CD4-positive, CD25-positive, alpha-beta regulatory T cell (primary cell): ENCODE measurements around the gene LRAT. TPM values are rescaled to one million over a fixed set of nuclear protein-coding genes. Genes with fewer than 3 reads are reported as not detected.

Source experiments
- ATAC-seq, 2 donors: fragments of 150-1000 bp; cut with Tn5 transposase; one replicate each; pipeline ENCODE4 v1.10.0; 2021; ENCODE audit warnings: low read depth in 2 of 2, moderate number of reproducible peaks in 2 of 2, moderate library complexity in 1 of 2
- DNase-seq, 3 donors: peaks; one replicate each; pipeline versions ENCODE4 v3.0.0 to v3.0.0-alpha.2; 2012 to 2022; ENCODE audit warnings: mixed read lengths in 1 of 3
- H3K27ac ChIP-seq: one replicate; pipeline ENCODE4 v1.7.0; 2013; ENCODE audit warnings: mild to moderate bottlenecking, low read length; ENCODE audit not compliant: insufficient read depth, poor library complexity, severe bottlenecking
- H3K27me3 ChIP-seq: one replicate; pipeline ENCODE4 v1.7.0; 2013; ENCODE audit warnings: low read length; ENCODE audit not compliant: control insufficient read depth, insufficient read depth
- H3K36me3 ChIP-seq: one replicate; pipeline ENCODE4 v1.7.0; 2013; ENCODE audit warnings: mild to moderate bottlenecking, low read length, moderate library complexity; ENCODE audit not compliant: control insufficient read depth, insufficient read depth
- H3K4me1 ChIP-seq: 2 replicates; pipeline ENCODE4 v1.7.0; 2013; ENCODE audit warnings: mild to moderate bottlenecking, low read length; ENCODE audit not compliant: insufficient read depth, control insufficient read depth, poor library complexity, severe bottlenecking
- H3K4me3 ChIP-seq: one replicate; pipeline ENCODE4 v1.7.0; 2013; ENCODE audit warnings: low read depth, mild to moderate bottlenecking, low read length, moderate library complexity
- H3K9me3 ChIP-seq, 2 experiments: 1 replicate in 1 of 2; 2 replicates in 1 of 2; pipeline ENCODE4 v1.7.0; 2013; ENCODE audit warnings: low read length in 2 of 2, mild to moderate bottlenecking in 1 of 2, moderate library complexity in 1 of 2; ENCODE audit not compliant: control insufficient read depth in 2 of 2
- H3K27ac Mint-ChIP-seq, 3 donors: one replicate each; pipeline ENCODE4 v1.8.0; 2020 to 2022; ENCODE audit warnings: mild to moderate bottlenecking in 3 of 3, mixed read lengths in 3 of 3, moderate library complexity in 2 of 3
- H3K27me3 Mint-ChIP-seq: one replicate; pipeline ENCODE4 v1.8.0; 2022; ENCODE audit warnings: mild to moderate bottlenecking, mixed read lengths
- H3K36me3 Mint-ChIP-seq: one replicate; pipeline ENCODE4 v1.8.0; 2020; ENCODE audit warnings: mixed read lengths
- H3K4me1 Mint-ChIP-seq, 4 donors: one replicate each; pipeline ENCODE4 v1.8.0; 2020 to 2022; ENCODE audit warnings: mixed read lengths in 4 of 4, mild to moderate bottlenecking in 1 of 4
- H3K4me3 Mint-ChIP-seq, 4 donors: one replicate each; pipeline ENCODE4 v1.8.0; 2020 to 2022; ENCODE audit warnings: mild to moderate bottlenecking in 4 of 4, mixed read lengths in 4 of 4, moderate library complexity in 3 of 4
- H3K9me3 Mint-ChIP-seq, 7 donors: one replicate each; pipeline ENCODE4 v1.8.0; 2020 to 2022; ENCODE audit warnings: mixed read lengths in 7 of 7, mild to moderate bottlenecking in 3 of 7, moderate library complexity in 2 of 7
- polyA plus RNA-seq, 4 donors: library from polyadenylated mRNA; unstranded; fragments of 300-500 nt; fragmentation: Illumina TruSeq; gene quantifications; one replicate each; pipeline ENCODE4 v1.2.3, GENCODE V29; 2021
- total RNA-seq: library from RNA; stranded (reverse); gene quantifications from one replicate; pipeline ENCODE4 v1.2.3, GENCODE V29; 2022

The LRAT gene
- total RNA-seq, result not detected
- polyA plus RNA-seq, result not detected

DNA sequence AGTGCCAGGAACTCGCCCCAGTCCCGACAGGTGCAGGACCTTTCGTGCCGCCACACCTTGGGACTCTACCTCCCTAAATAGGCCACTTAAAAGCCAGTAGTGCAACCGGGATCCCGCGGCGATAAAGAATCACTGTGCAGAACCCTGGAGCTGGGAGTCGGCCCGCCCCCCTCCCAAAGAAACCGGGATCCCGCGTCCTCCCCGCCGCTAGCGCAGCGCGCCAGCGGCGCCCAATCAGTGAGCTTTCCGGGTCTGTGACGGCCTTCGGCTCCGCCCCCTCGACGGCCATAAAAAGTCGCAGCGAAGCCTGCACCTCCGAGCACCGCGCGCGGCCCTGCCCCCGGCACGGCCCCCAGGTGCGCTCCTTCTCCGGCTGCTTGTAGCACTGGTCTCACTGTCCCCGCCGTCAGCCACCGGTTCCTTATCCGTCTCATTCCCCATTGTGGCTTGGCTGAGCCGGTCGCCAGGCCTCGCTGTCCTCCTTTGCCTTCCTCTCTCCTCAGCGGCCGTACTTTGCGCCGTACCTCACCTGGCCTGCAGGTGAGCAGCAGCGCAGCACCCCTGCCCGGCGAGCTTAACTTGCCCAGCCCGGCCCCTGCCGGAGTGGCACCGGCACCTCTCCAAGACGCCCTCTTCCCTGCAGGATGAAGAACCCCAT lies at the start of gene LRAT:
LRAT (plus strand) TSS at position 318 of the 658 bp plus-strand sequence; CDS start at position 645, 327 bp downstream.
- Mint-ChIP-seq H3K4me1 (peaks cover 0 to 22% (median 4%) of the 10 kb centered on the region in 4 donors), H3K27ac (no peak within 1 kb of the TSS), H3K4me3 (peak within 1 kb of the TSS; percentile 54 to 90 (median 86)), H3K9me3 (peaks cover 0 to 12% (median 0%) of the 10 kb centered on the region in 7 donors), H3K36me3 (no peaks in the 10 kb centered on the region), H3K27me3 (peaks cover 65% of the 10 kb centered on the region)
- H3K27ac ChIP-seq, result no peak within 1 kb of the TSS
- H3K4me1 ChIP-seq, result peaks cover 9% of the 10 kb centered on the region
- ATAC-seq (no peak), DNase-seq (peak; percentile 3 to 43 (median 10))
- H3K9me3 ChIP-seq, result no peaks in the 10 kb centered on the region
- H3K27me3 ChIP-seq, result peaks cover 17% of the 10 kb centered on the region
- no peaks in the 10 kb centered on the region for H3K36me3 ChIP-seq
- H3K4me3 ChIP-seq, result peak within 1 kb of the TSS; percentile 37

- Histone ChIP-seq H3K36me3 (no peaks in the 10 kb centered on the region), H3K27me3 (no peaks in the 10 kb centered on the region), H3K4me1 (no peaks in the 10 kb centered on the region), H3K27ac (no peak overlapping the region), H3K9me3 (no peaks in the 10 kb centered on the region), H3K4me3 (no peak overlapping the region)
- no peak overlapping the region for H3K27ac Mint-ChIP-seq
- peaks cover 0 to 3% (median 0%) of the 10 kb centered on the region in 7 donors for H3K9me3 Mint-ChIP-seq
- no peak for ATAC-seq
- no peaks in the 10 kb centered on the region for H3K4me1 Mint-ChIP-seq
- peaks cover 4% of the 10 kb centered on the region for H3K27me3 Mint-ChIP-seq
- no peak for DNase-seq
- no peak overlapping the region for H3K4me3 Mint-ChIP-seq
- H3K36me3 Mint-ChIP-seq, result no peaks in the 10 kb centered on the region
These were observed 35.9 kb upstream of the LRAT start for GRCh38 chr4:154707877-154708276.

GRCh38 chr4:154709550-154709949 lies 34.2 kb upstream of the LRAT start:
- H3K27me3 Mint-ChIP-seq, result peaks cover 4% of the 10 kb centered on the region
- no peaks in the 10 kb centered on the region for H3K9me3 Mint-ChIP-seq
- Histone ChIP-seq H3K36me3 (no peaks in the 10 kb centered on the region), H3K9me3 (no peaks in the 10 kb centered on the region), H3K4me1 (no peaks in the 10 kb centered on the region), H3K27ac (no peak overlapping the region), H3K27me3 (no peaks in the 10 kb centered on the region), H3K4me3 (no peak overlapping the region)
- no peaks in the 10 kb centered on the region for H3K4me1 Mint-ChIP-seq
- no peak overlapping the region for H3K27ac Mint-ChIP-seq
- no peak overlapping the region for H3K4me3 Mint-ChIP-seq
- ATAC-seq (no peak), DNase-seq (no peak)
- H3K36me3 Mint-ChIP-seq, result no peaks in the 10 kb centered on the region

GRCh38 chr4:154711522-154711921 lies 32.3 kb upstream of the LRAT start:
- H3K36me3 Mint-ChIP-seq, result no peaks in the 10 kb centered on the region
- Histone ChIP-seq H3K27ac (no peak overlapping the region), H3K9me3 (no peaks in the 10 kb centered on the region), H3K27me3 (no peaks in the 10 kb centered on the region), H3K4me3 (no peak overlapping the region), H3K4me1 (no peaks in the 10 kb centered on the region), H3K36me3 (no peaks in the 10 kb centered on the region)
- H3K27ac Mint-ChIP-seq, result no peak overlapping the region
- peaks cover 4% of the 10 kb centered on the region for H3K27me3 Mint-ChIP-seq
- ATAC-seq (no peak), DNase-seq (no peak)
- H3K4me1 Mint-ChIP-seq, result no peaks in the 10 kb centered on the region
- no peak overlapping the region for H3K4me3 Mint-ChIP-seq
- no peaks in the 10 kb centered on the region for H3K9me3 Mint-ChIP-seq

GRCh38 chr4:154714339-154715040 lies 29.3 kb upstream of the LRAT start:
- Histone ChIP-seq H3K9me3 (no peaks in the 10 kb centered on the region), H3K27ac (no peak overlapping the region), H3K4me3 (no peak overlapping the region), H3K4me1 (no peaks in the 10 kb centered on the region), H3K36me3 (no peaks in the 10 kb centered on the region), H3K27me3 (no peaks in the 10 kb centered on the region)
- Mint-ChIP-seq H3K36me3 (no peaks in the 10 kb centered on the region), H3K4me1 (no peaks in the 10 kb centered on the region), H3K4me3 (no peak overlapping the region), H3K27ac (no peak overlapping the region), H3K27me3 (peaks cover 4% of the 10 kb centered on the region), H3K9me3 (no peaks in the 10 kb centered on the region)
- DNase-seq (no peak), ATAC-seq (no peak)

- no peak overlapping the region for H3K4me3 Mint-ChIP-seq
- H3K27me3 ChIP-seq, result no peaks in the 10 kb centered on the region
- peaks cover 0 to 3% (median 0%) of the 10 kb centered on the region in 7 donors for H3K9me3 Mint-ChIP-seq
- no peaks in the 10 kb centered on the region for H3K4me1 Mint-ChIP-seq
- no peaks in the 10 kb centered on the region for H3K27me3 Mint-ChIP-seq
- H3K4me1 ChIP-seq, result no peaks in the 10 kb centered on the region
- H3K36me3 Mint-ChIP-seq, result no peaks in the 10 kb centered on the region
- peak in 1 of 3 donors; percentile 23 for DNase-seq
- H3K27ac ChIP-seq, result no peak overlapping the region
- no peak for ATAC-seq
- no peak overlapping the region for H3K27ac Mint-ChIP-seq
- no peaks in the 10 kb centered on the region for H3K9me3 ChIP-seq
- H3K36me3 ChIP-seq, result no peaks in the 10 kb centered on the region
- no peak overlapping the region for H3K4me3 ChIP-seq
These were observed 24.7 kb upstream of the LRAT start for GRCh38 chr4:154719087-154719486.

- H3K27me3 ChIP-seq, result no peaks in the 10 kb centered on the region
- no peaks in the 10 kb centered on the region for H3K27me3 Mint-ChIP-seq
These were observed 23.7 kb upstream of the LRAT start for GRCh38 chr4:154720123-154720522.

More at GRCh38 chr4:154720123-154720522, 23.7 kb upstream of the LRAT start:
- Mint-ChIP-seq H3K36me3 (no peaks in the 10 kb centered on the region), H3K4me1 (no peaks in the 10 kb centered on the region), H3K4me3 (no peak overlapping the region), H3K27ac (no peak overlapping the region), H3K9me3 (peaks cover 0 to 3% (median 0%) of the 10 kb centered on the region in 7 donors)
- DNase-seq (no peak), ATAC-seq (no peak)
- Histone ChIP-seq H3K9me3 (no peaks in the 10 kb centered on the region), H3K4me1 (no peaks in the 10 kb centered on the region), H3K27ac (no peak overlapping the region), H3K36me3 (no peaks in the 10 kb centered on the region), H3K4me3 (no peak overlapping the region)
